Ovary (tissue), 3 donors: ENCODE measurements around the gene NEMP1.
A peak's percentile ranks its signal among the peaks of the same experiment; 100 is the strongest.

Experiments used
- CTCF ChIP-seq, 3 donors: fragments of 450-650 bp in 2 of 3; fragments of 200-600 bp in 1 of 3; IDR thresholded peaks; one replicate each; pipeline versions ENCODE4 v1.5.1 to v1.8.0; 2016 to 2022; ENCODE audit warnings: antibody characterized with exemption in 3 of 3, mild to moderate bottlenecking in 1 of 3
- POLR2A ChIP-seq: fragments of 450-650 bp; IDR thresholded peaks from one replicate; pipeline ENCODE4 v1.6.1; 2017; ENCODE audit warnings: antibody characterized with exemption, mild to moderate bottlenecking, moderate library complexity
- donor health status: DM: no; HTN: no; CAD: no.

DNA sequence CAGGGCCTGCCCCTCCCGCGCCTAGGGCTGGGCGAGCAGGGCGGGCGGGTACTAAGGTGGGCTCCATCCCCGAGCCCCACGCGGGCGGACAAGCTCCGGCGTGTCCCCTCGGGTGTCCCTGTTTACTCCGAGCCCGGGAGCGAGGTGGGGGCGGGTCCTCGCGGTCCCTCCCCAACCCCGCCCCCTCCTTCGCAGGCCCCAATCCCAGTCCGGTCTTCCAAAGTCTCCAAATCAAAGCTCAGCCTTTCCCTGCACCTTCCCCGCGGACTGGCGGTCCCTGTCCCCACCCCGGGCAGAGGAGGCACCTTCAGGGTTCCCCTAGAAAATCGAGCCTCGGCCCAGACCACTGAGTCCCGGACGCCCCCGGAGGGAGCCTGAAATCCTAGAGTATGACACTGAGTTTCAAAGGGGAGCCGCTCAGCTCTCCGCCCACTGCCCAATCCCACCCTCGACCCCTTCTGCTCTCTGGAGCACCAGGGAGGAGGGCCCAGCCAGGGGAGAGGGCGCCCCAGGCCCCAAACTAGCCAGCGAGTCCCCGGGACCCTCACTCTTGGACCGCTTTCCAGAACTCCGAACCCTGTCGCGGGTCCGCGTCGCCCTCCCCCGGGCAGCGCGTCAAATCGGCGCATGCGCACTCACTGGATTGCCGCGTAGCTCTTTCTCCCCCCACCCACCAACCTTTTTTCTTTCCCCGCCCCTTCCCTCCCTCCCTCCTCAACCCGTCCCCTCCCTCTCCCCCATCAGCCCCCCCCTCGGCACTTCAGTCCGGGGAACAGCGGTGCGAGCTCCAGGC lies 49.3 kb upstream of the NEMP1 start, which contains the start of gene LRP1:
- TF ChIP-seq CTCF (IDR thresholded peaks at IDR 0.05), result peak in 1 of 3 donors; percentile 31
- peak; percentile 95 for TF ChIP-seq POLR2A
